ENCODE results near the gene HAUS1.

GRCh38 chr18:46130061-46130460, 25.9 kb downstream of the HAUS1 start:
- TF ChIP-seq CTCF (IDR thresholded peaks at IDR 0.05) (no peak), ZFX (IDR thresholded peaks at IDR 0.05; ENCODE audit: borderline replicate concordance) (no peak)
